HUES64 (cell line): ENCODE measurements around the gene CDC25B. TPM values are rescaled to one million over a fixed set of nuclear protein-coding genes. Genes with fewer than 3 reads are reported as not detected.

Source experiments
- H3K27ac ChIP-seq: 2 replicates; pipeline ENCODE4 v1.7.0; 2013; ENCODE audit warnings: low read depth, low read length, inconsistent platforms
- H3K27me3 ChIP-seq: 2 replicates; pipeline ENCODE4 v1.6.1; 2013; ENCODE audit warnings: mild to moderate bottlenecking, low read length; ENCODE audit not compliant: insufficient read depth
- H3K36me3 ChIP-seq: 2 replicates; pipeline ENCODE4 v1.6.1; 2013; ENCODE audit warnings: mild to moderate bottlenecking, low read length; ENCODE audit not compliant: insufficient read depth
- H3K4me1 ChIP-seq: 2 replicates; pipeline ENCODE4 v1.6.1; 2013; ENCODE audit warnings: mild to moderate bottlenecking, low read length, moderate library complexity; ENCODE audit not compliant: insufficient read depth
- H3K4me3 ChIP-seq: 2 replicates; pipeline ENCODE4 v1.5.1; 2013; ENCODE audit warnings: mild to moderate bottlenecking, low read length, moderate library complexity
- H3K9ac ChIP-seq: 2 replicates; pipeline ENCODE4 v1.6.1; 2013; ENCODE audit warnings: mild to moderate bottlenecking, low read depth, low read length
- H3K9me3 ChIP-seq: 2 replicates; pipeline ENCODE4 v1.6.1; 2013; ENCODE audit warnings: low read depth, low read length; ENCODE audit not compliant: insufficient read depth
- WGBS: fragments of 150-250, 120-280 bp; methylation state at CpG from one replicate; pipeline ENCODE4 v1.1.7; 2013; ENCODE audit warnings: missing lambda C conversion rate; 5-methylcytosine and 5-hydroxymethylcytosine counted together
- polyA plus RNA-seq, 2 experiments: library from polyadenylated mRNA; stranded (reverse); fragments of 50-300 nt; gene quantifications; one replicate each; pipeline ENCODE4 v1.2.3, GENCODE V29; 2013

Gene CDC25B
- polyA plus RNA-seq (2013, experiment 1 of 2) = 18.9 TPM
- 22.4 TPM for polyA plus RNA-seq (2013, experiment 2 of 2)

GRCh38 chr20:3795511-3796468 is at the start of gene CDC25B:
TSS of gene CDC25B (plus strand) at chr20:3796310. CDS start at chr20:3796532, 222 bp downstream.
- Histone ChIP-seq H3K27me3 (peaks cover 10% of the 10 kb centered on the region; the same call in 1 of the 2 replicates), H3K36me3 (peaks cover 3% of the 10 kb centered on the region; the same call in 1 of the 2 replicates), H3K9ac (peak within 1 kb of the TSS; percentile 71), H3K27ac (peak within 1 kb of the TSS; percentile 29; the same call in 1 of the 2 replicates), H3K9me3 (no peaks in the 10 kb centered on the region), H3K4me1 (peaks cover 36% of the 10 kb centered on the region), H3K4me3 (peak within 1 kb of the TSS; percentile 75)
- 2% methylated on average over 55 of the region's 69 CpGs for WGBS

GRCh38 chr20:3747471-3747870 is 48.6 kb upstream of the CDC25B start:
- WGBS = 82% methylated on average over 1 of the region's 2 CpGs
- Histone ChIP-seq H3K36me3 (no peaks in the 10 kb centered on the region), H3K9me3 (no peaks in the 10 kb centered on the region), H3K9ac (no peak overlapping the region), H3K27me3 (peaks cover 51% of the 10 kb centered on the region), H3K4me1 (peaks cover 3% of the 10 kb centered on the region; the same call in 1 of the 2 replicates), H3K27ac (no peak overlapping the region), H3K4me3 (no peak overlapping the region)

GRCh38 chr20:3748073-3748472 is 48.0 kb upstream of the CDC25B start:
- H3K4me3 ChIP-seq = no peak overlapping the region
- no peaks in the 10 kb centered on the region for H3K36me3 ChIP-seq
- peaks cover 7% of the 10 kb centered on the region; the same call in 1 of the 2 replicates for H3K4me1 ChIP-seq
- WGBS = 90% methylated on average over 16 of the region's 16 CpGs
- peaks cover 56% of the 10 kb centered on the region for H3K27me3 ChIP-seq
- no peak overlapping the region for H3K9ac ChIP-seq
- no peak overlapping the region for H3K27ac ChIP-seq
- no peaks in the 10 kb centered on the region for H3K9me3 ChIP-seq

- Histone ChIP-seq H3K4me3 (peak overlapping the region; percentile 48), H3K9me3 (no peaks in the 10 kb centered on the region), H3K27me3 (peaks cover 56% of the 10 kb centered on the region), H3K27ac (no peak overlapping the region), H3K36me3 (no peaks in the 10 kb centered on the region), H3K9ac (no peak overlapping the region; the same call in 1 of the 2 replicates), H3K4me1 (peaks cover 7% of the 10 kb centered on the region; the same call in 1 of the 2 replicates)
- WGBS = 84% methylated on average over 23 of the region's 24 CpGs
Observed at GRCh38 chr20:3749087-3749688, 46.9 kb upstream of the CDC25B start.

GRCh38 chr20:3749689-3750531 is 46.2 kb upstream of the CDC25B start:
- H3K4me1 ChIP-seq = 0 out of 2 replicates have a peak, but pooled peaks cover 7% of the 10 kb centered on the region
- H3K27me3 ChIP-seq = peaks cover 51% of the 10 kb centered on the region
- WGBS = 13% methylated on average over 72 of the region's 72 CpGs
- H3K9me3 ChIP-seq = no peaks in the 10 kb centered on the region
- no peak overlapping the region for H3K27ac ChIP-seq
- no peak overlapping the region; the same call in 1 of the 2 replicates for H3K9ac ChIP-seq
- H3K36me3 ChIP-seq = peaks cover 4% of the 10 kb centered on the region; the same call in 1 of the 2 replicates
- H3K4me3 ChIP-seq = peak overlapping the region; percentile 48

GRCh38 chr20:3751305-3751674 is 44.8 kb upstream of the CDC25B start:
- Histone ChIP-seq H3K4me3 (peak overlapping the region; percentile 60), H3K9me3 (no peaks in the 10 kb centered on the region), H3K9ac (peak overlapping the region; percentile 32; the same call in 1 of the 2 replicates), H3K27ac (no peak overlapping the region), H3K4me1 (0 out of 2 replicates have a peak, but pooled peaks cover 7% of the 10 kb centered on the region), H3K27me3 (peaks cover 51% of the 10 kb centered on the region), H3K36me3 (peaks cover 14% of the 10 kb centered on the region)
- WGBS = 19% methylated on average over 31 of the region's 31 CpGs

GRCh38 chr20:3751675-3752385 is 44.3 kb upstream of the CDC25B start:
- WGBS = 4% methylated on average over 95 of the region's 95 CpGs
- peaks cover 51% of the 10 kb centered on the region for H3K27me3 ChIP-seq
- peaks cover 17% of the 10 kb centered on the region for H3K36me3 ChIP-seq
- no peaks in the 10 kb centered on the region for H3K9me3 ChIP-seq
- H3K4me1 ChIP-seq = 0 out of 2 replicates have a peak, but pooled peaks cover 7% of the 10 kb centered on the region
- peak overlapping the region; percentile 60 for H3K4me3 ChIP-seq
- H3K9ac ChIP-seq = peak overlapping the region; percentile 32; the same call in 1 of the 2 replicates
- H3K27ac ChIP-seq = no peak overlapping the region; the same call in 1 of the 2 replicates

- Histone ChIP-seq H3K4me3 (peak overlapping the region; percentile 60), H3K36me3 (peaks cover 21% of the 10 kb centered on the region)
- 28% methylated on average over 13 of the region's 13 CpGs for WGBS
Observed at GRCh38 chr20:3752386-3752759, 43.7 kb upstream of the CDC25B start.

GRCh38 chr20:3753098-3753497 is 43.0 kb upstream of the CDC25B start:
- WGBS = 31% methylated on average over 4 of the region's 4 CpGs
- Histone ChIP-seq H3K4me3 (no peak overlapping the region), H3K27me3 (peaks cover 48% of the 10 kb centered on the region), H3K9ac (no peak overlapping the region), H3K36me3 (peaks cover 27% of the 10 kb centered on the region), H3K9me3 (no peaks in the 10 kb centered on the region), H3K4me1 (0 out of 2 replicates have a peak, but pooled peaks cover 7% of the 10 kb centered on the region), H3K27ac (no peak overlapping the region)

More at GRCh38 chr20:3752386-3752759, 43.7 kb upstream of the CDC25B start:
- no peak overlapping the region for H3K9ac ChIP-seq
- no peak overlapping the region for H3K27ac ChIP-seq
- H3K4me1 ChIP-seq = 0 out of 2 replicates have a peak, but pooled peaks cover 7% of the 10 kb centered on the region
- H3K27me3 ChIP-seq = peaks cover 50% of the 10 kb centered on the region
- no peaks in the 10 kb centered on the region for H3K9me3 ChIP-seq
